DOHH2 (cell line): ENCODE data around the gene SLC9C2.
"Not testable (repeated sequence)": the region's sequence is repeated elsewhere in the genome, so short reads cannot be mapped to it uniquely, and the experiment has no call there.

Source experiments
- H3F3A ChIP-seq: fragments of 200-600 bp; sonication (generic), shearing (Covaris generic); 2 replicates; pipeline ENCODE4 v1.6.0; 2016; ENCODE audit warnings: antibody characterized with exemption, mild to moderate bottlenecking; ENCODE audit not compliant: control insufficient read depth, insufficient read depth
- H3K27ac ChIP-seq: fragments of 200-600 bp; sonication (generic); 2 replicates; pipeline ENCODE4 v1.5.1; 2014; ENCODE audit warnings: low read depth, mild to moderate bottlenecking, low read length, moderate library complexity
- H3K27me3 ChIP-seq: fragments of 200-600 bp; sonication (generic); 2 replicates; pipeline ENCODE4 v1.6.1; 2014; ENCODE audit warnings: mild to moderate bottlenecking, low read length, mixed read lengths; ENCODE audit not compliant: control insufficient read depth
- H3K36me3 ChIP-seq: fragments of 200-600 bp; sonication (generic); 2 replicates; pipeline ENCODE4 v1.6.1; 2014; ENCODE audit warnings: mild to moderate bottlenecking, low read length, moderate library complexity, mixed read lengths; ENCODE audit not compliant: control insufficient read depth
- H3K4me1 ChIP-seq: fragments of 200-600 bp; sonication (generic); 2 replicates; pipeline ENCODE4 v1.6.1; 2014; ENCODE audit warnings: mild to moderate bottlenecking, low read length, mixed read lengths; ENCODE audit not compliant: control insufficient read depth
- H3K4me2 ChIP-seq: fragments of 200-600 bp; sonication (generic); 2 replicates; pipeline ENCODE4 v1.6.0; 2014; ENCODE audit warnings: mild to moderate bottlenecking, low read length, moderate library complexity
- H3K4me3 ChIP-seq: fragments of 200-600 bp; sonication (generic); 2 replicates; pipeline ENCODE4 v1.5.1; 2014; ENCODE audit warnings: mild to moderate bottlenecking, low read length, mixed read lengths
- H3K79me2 ChIP-seq: fragments of 200-600 bp; sonication (generic); 2 replicates; pipeline ENCODE4 v1.6.1; 2014; ENCODE audit warnings: mild to moderate bottlenecking, low read length, mixed read lengths; ENCODE audit not compliant: control insufficient read depth
- H3K9me2 ChIP-seq: fragments of 200-600 bp; sonication (generic); replicated peaks from 2 replicates; pipeline ENCODE4 v1.6.1; 2014; ENCODE audit warnings: mild to moderate bottlenecking, low read length, mixed read lengths; ENCODE audit not compliant: control insufficient read depth
- H3K9me3 ChIP-seq: fragments of 200-600 bp; sonication (generic); 2 replicates; pipeline ENCODE4 v1.6.1; 2014; ENCODE audit warnings: antibody characterized with exemption, low read length, mixed read lengths; ENCODE audit not compliant: control insufficient read depth, insufficient read depth
- H4K20me1 ChIP-seq: fragments of 200-600 bp; sonication (generic); 2 replicates; pipeline ENCODE4 v1.6.0; 2014; ENCODE audit warnings: low read depth, mild to moderate bottlenecking, antibody characterized with exemption, low read length, moderate library complexity; ENCODE audit not compliant: control insufficient read depth, insufficient read depth
- EZH2phosphoT487 ChIP-seq: fragments of 200-600 bp; sonication (generic); IDR thresholded peaks from 2 replicates; pipeline ENCODE4 v1.6.1; 2017; ENCODE audit warnings: borderline replicate concordance, mild to moderate bottlenecking, antibody characterized with exemption, low read length, moderate library complexity, mixed read lengths
- TF ChIP-seq, protein P1 (sequence below): fragments of 200-600 bp; sonication (generic); IDR thresholded peaks from one replicate; pipeline ENCODE4 v1.5.1; 2014; ENCODE audit warnings: antibody characterized with exemption, mild to moderate bottlenecking, low read depth, low read length; ENCODE audit not compliant: poor library complexity, severe bottlenecking

SLC9C2 gene

DNA sequence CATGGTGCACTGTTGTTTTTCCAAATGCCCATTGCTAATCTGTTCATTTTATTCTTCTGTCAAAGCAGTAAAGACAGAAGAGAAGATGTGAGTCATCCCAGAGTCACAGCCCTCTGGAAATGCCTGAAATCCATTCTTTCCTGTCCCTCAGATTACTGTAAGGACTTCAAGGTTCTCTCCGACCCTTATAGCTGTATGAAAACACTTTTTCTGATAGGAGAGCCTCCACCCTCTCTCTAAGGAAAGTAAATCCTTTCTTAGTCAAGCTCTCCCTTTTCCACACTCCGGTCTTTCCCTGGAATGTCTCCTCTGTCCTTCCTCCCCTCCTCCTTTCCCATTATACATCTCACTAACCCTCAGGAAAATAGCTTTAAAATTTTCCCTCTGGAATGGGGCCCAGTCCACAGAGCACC, 129.3 kb downstream of the SLC9C2 start:
- Histone ChIP-seq H4K20me1 (peaks cover 4% of the 10 kb centered on the region; the same call in 1 of the 2 replicates), H3F3A (no peaks in the 10 kb centered on the region), H3K36me3 (peaks cover 15% of the 10 kb centered on the region), H3K27ac (no peak overlapping the region), H3K4me1 (peaks cover 18% of the 10 kb centered on the region), H3K4me3 (no peak overlapping the region), H3K4me2 (no peak overlapping the region), H3K9me3 (peaks cover 20% of the 10 kb centered on the region), H3K27me3 (no peaks in the 10 kb centered on the region), H3K79me2 (peaks cover 28% of the 10 kb centered on the region), H3K9me2 (no peaks in the 10 kb centered on the region)
- TF ChIP-seq EZH2phosphoT487 = no peak
- TF ChIP-seq, protein P1, sequence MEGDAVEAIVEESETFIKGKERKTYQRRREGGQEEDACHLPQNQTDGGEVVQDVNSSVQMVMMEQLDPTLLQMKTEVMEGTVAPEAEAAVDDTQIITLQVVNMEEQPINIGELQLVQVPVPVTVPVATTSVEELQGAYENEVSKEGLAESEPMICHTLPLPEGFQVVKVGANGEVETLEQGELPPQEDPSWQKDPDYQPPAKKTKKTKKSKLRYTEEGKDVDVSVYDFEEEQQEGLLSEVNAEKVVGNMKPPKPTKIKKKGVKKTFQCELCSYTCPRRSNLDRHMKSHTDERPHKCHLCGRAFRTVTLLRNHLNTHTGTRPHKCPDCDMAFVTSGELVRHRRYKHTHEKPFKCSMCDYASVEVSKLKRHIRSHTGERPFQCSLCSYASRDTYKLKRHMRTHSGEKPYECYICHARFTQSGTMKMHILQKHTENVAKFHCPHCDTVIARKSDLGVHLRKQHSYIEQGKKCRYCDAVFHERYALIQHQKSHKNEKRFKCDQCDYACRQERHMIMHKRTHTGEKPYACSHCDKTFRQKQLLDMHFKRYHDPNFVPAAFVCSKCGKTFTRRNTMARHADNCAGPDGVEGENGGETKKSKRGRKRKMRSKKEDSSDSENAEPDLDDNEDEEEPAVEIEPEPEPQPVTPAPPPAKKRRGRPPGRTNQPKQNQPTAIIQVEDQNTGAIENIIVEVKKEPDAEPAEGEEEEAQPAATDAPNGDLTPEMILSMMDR = no peak

- Histone ChIP-seq H3K79me2 (peaks cover 2% of the 10 kb centered on the region; the same call in 1 of the 2 replicates), H3K4me2 (no peak overlapping the region), H3K4me1 (peaks cover 3% of the 10 kb centered on the region), H3K9me3 (peaks cover 22% of the 10 kb centered on the region), H3K36me3 (peaks cover 8% of the 10 kb centered on the region), H4K20me1 (no peaks in the 10 kb centered on the region), H3K4me3 (no peak overlapping the region), H3K27me3 (no peaks in the 10 kb centered on the region), H3K27ac (no peak overlapping the region), H3K9me2 (no peaks in the 10 kb centered on the region), H3F3A (no peaks in the 10 kb centered on the region)
- no peak for TF ChIP-seq EZH2phosphoT487
- TF ChIP-seq, protein P1 = no peak
Measured at GRCh38 chr1:173470608-173471007, 132.3 kb downstream of the SLC9C2 start.

GRCh38 chr1:173469656-173470055, 133.2 kb downstream of the SLC9C2 start:
- peaks cover 22% of the 10 kb centered on the region for H3K9me3 ChIP-seq
- no peaks in the 10 kb centered on the region for H3F3A ChIP-seq
- no peaks in the 10 kb centered on the region for H3K27me3 ChIP-seq
- no peak overlapping the region for H3K4me2 ChIP-seq
- TF ChIP-seq EZH2phosphoT487 = no peak
- TF ChIP-seq, protein P1 = no peak
- H3K4me3 ChIP-seq = no peak overlapping the region
- H3K9me2 ChIP-seq = no peaks in the 10 kb centered on the region
- no peak overlapping the region for H3K27ac ChIP-seq
- no peaks in the 10 kb centered on the region for H4K20me1 ChIP-seq
- H3K4me1 ChIP-seq = no peaks in the 10 kb centered on the region
- H3K36me3 ChIP-seq = peaks cover 8% of the 10 kb centered on the region
- H3K79me2 ChIP-seq = no peaks in the 10 kb centered on the region; the same call in none of the 2 replicates

GRCh38 chr1:173467426-173467825, 135.4 kb downstream of the SLC9C2 start:
- no peak overlapping the region for H3K27ac ChIP-seq

DNA sequence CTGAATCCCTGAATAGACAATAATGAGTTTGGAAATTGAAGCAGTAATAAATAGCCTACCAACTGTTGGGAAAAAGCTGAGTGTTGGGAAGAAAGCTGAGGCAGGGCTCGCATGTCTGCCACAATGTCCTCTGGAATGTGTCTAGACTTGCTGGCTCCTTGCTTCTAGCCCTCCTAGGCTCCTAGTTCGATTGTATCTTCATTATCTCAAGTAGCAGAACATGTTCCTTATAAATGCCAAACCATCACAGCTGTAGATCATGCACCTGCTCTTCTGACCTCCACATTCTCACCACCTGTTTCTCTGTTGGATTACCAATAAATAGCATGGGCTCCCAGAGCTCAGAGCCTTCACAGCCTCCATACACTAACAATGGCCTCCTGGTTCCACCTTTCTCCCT, 138.7 kb downstream of the SLC9C2 start:
- not testable (repeated sequence) for H3K4me3 ChIP-seq, H3K27me3 ChIP-seq, H3K27ac ChIP-seq, H3K4me1 ChIP-seq, H3K4me2 ChIP-seq, H3K9me3 ChIP-seq, H3K79me2 ChIP-seq, H3K9me2 ChIP-seq, H3F3A ChIP-seq, H4K20me1 ChIP-seq
- H3K36me3 ChIP-seq = peaks cover 21% of the 10 kb centered on the region

More at GRCh38 chr1:173467426-173467825, 135.4 kb downstream of the SLC9C2 start:
- TF ChIP-seq EZH2phosphoT487 = no peak
- TF ChIP-seq, protein P1 = no peak
- Histone ChIP-seq H3F3A (no peaks in the 10 kb centered on the region), H3K27me3 (no peaks in the 10 kb centered on the region), H3K9me3 (peaks cover 22% of the 10 kb centered on the region), H3K4me3 (no peak overlapping the region), H4K20me1 (no peaks in the 10 kb centered on the region), H3K9me2 (no peaks in the 10 kb centered on the region), H3K4me2 (no peak overlapping the region), H3K36me3 (peaks cover 7% of the 10 kb centered on the region), H3K4me1 (no peaks in the 10 kb centered on the region), H3K79me2 (peaks cover 7% of the 10 kb centered on the region)
